PC-3 (cell line): ENCODE results near the gene ISYNA1. TPM values are rescaled to one million over a fixed set of nuclear protein-coding genes. Genes with fewer than 3 reads are reported as not detected.

Source experiments
- ATAC-seq: fragments of 200-7000 bp; cut with Tn5 transposase; 2 replicates; pipeline ENCODE4 v1.9.1; 2020; ENCODE audit warnings: mild to moderate bottlenecking, moderate library complexity
- BruUV-seq: library from RNA; stranded (reverse); fragments of 400-500 nt; replicated peaks from 2 replicates; lab custom pipeline; 2021; lab: Mats Ljungman, UMichigan
- CTCF ChIA-PET: fragments of 300-600 bp; sonication (Branson Sonifier 250); formaldehyde crosslinking; loops from one replicate; lab custom pipeline; 2022; ENCODE audit warnings: antibody characterized with exemption; lab: Charles Lee
- POLR2A ChIA-PET: fragments of 300-600 bp; sonication (Branson Sonifier 250); formaldehyde crosslinking; loops from one replicate; lab custom pipeline; 2022; ENCODE audit warnings: antibody characterized with exemption; ENCODE audit not compliant: unreplicated experiment; lab: Charles Lee
- DNase-seq: peaks from one replicate; pipeline ENCODE4 v3.0.0-alpha.2; 2015
- H2AFZ ChIP-seq: fragments of 300-600 bp; sonication (generic); 2 replicates; pipeline ENCODE4 v1.6.0; 2016; ENCODE audit warnings: antibody characterized with exemption, low read length
- H3F3A ChIP-seq: fragments of 300-600 bp; sonication (generic); one replicate; pipeline ENCODE4 v1.6.0; 2017; ENCODE audit warnings: antibody characterized with exemption, low read length, control low read depth, mild to moderate bottlenecking; ENCODE audit not compliant: unreplicated experiment
- H3K27ac ChIP-seq: fragments of 300-600 bp; sonication (generic); 2 replicates; pipeline ENCODE4 v1.5.1; 2016; ENCODE audit warnings: mild to moderate bottlenecking, low read length
- H3K27me3 ChIP-seq: fragments of 300-600 bp; sonication (generic); 2 replicates; pipeline ENCODE4 v1.6.1; 2016; ENCODE audit warnings: low read length, mixed read lengths
- H3K36me3 ChIP-seq: fragments of 300-600 bp; sonication (generic); 2 replicates; pipeline ENCODE4 v1.6.1; 2016; ENCODE audit warnings: low read depth, mixed run types, low read length, mixed read lengths
- H3K4me1 ChIP-seq: fragments of 300-600 bp; sonication (generic); 2 replicates; pipeline ENCODE4 v1.5.1; 2016; ENCODE audit warnings: low read length; ENCODE audit not compliant: insufficient read depth
- H3K4me2 ChIP-seq: fragments of 300-600 bp; sonication (generic); 2 replicates; pipeline ENCODE4 v1.6.0; 2016; ENCODE audit warnings: low read length
- H3K4me3 ChIP-seq: fragments of 300-600 bp; sonication (generic); 2 replicates; pipeline ENCODE4 v1.5.1; 2016; ENCODE audit warnings: mild to moderate bottlenecking, low read length, mixed read lengths
- H3K79me2 ChIP-seq: fragments of 300-600 bp; sonication (generic); 2 replicates; pipeline ENCODE4 v1.6.1; 2017; ENCODE audit warnings: low read length, mixed read lengths
- H3K9ac ChIP-seq: fragments of 300-600 bp; sonication (generic); 2 replicates; pipeline ENCODE4 v1.6.0; 2016; ENCODE audit warnings: mild to moderate bottlenecking, low read length
- H3K9me2 ChIP-seq: fragments of 300-600 bp; sonication (generic); replicated peaks from 2 replicates; pipeline ENCODE4 v1.6.1; 2016; ENCODE audit warnings: mixed run types, low read length, mixed read lengths
- H3K9me3 ChIP-seq: fragments of 300-600 bp; sonication (generic); 2 replicates; pipeline ENCODE4 v1.6.1; 2016; ENCODE audit warnings: low read length, mixed read lengths
- H4K20me1 ChIP-seq: fragments of 300-600 bp; sonication (generic); 2 replicates; pipeline ENCODE4 v1.6.1; 2016; ENCODE audit warnings: low read length, mixed read lengths
- CTCF ChIP-seq: fragments of 300-600 bp; sonication (generic); conservative IDR thresholded peaks from 2 replicates; pipeline ENCODE4 v1.5.1; 2017; ENCODE audit warnings: antibody characterized with exemption, low read depth, mild to moderate bottlenecking, low read length
- EZH2 ChIP-seq: fragments of 300-600 bp; sonication (generic); IDR thresholded peaks from one replicate; pipeline ENCODE4 v1.6.1; 2017; ENCODE audit warnings: antibody characterized with exemption, mild to moderate bottlenecking, low read length; ENCODE audit not compliant: unreplicated experiment
- EZH2phosphoT487 ChIP-seq: fragments of 300-600 bp; sonication (generic); IDR thresholded peaks from 2 replicates; pipeline ENCODE4 v1.6.1; 2018; ENCODE audit warnings: mild to moderate bottlenecking, antibody characterized with exemption, low read length, borderline replicate concordance
- intact Hi-C: fragments of 100-400 bp; cut with micrococcal nuclease; formaldehyde crosslinking; loops from 2 replicates; pipeline ENCODE4 v1.9.0; 2023
- total RNA-seq: library from RNA; depleted of rRNA; stranded (reverse); fragments of >200 nt; gene quantifications from 2 replicates; pipeline ENCODE4 v1.2.3, GENCODE V29; 2014

The ISYNA1 gene
- total RNA-seq, 1 experiment from 2014 or later: 19.4 TPM

- Histone ChIP-seq H3K79me2 (peaks cover 97% of the 10 kb centered on the region), H3K4me3 (no peak overlapping the region), H3K36me3 (no peaks in the 10 kb centered on the region), H3K4me2 (no peak overlapping the region), H4K20me1 (peaks cover 14% of the 10 kb centered on the region; the same call in 1 of the 2 replicates), H3K27me3 (no peaks in the 10 kb centered on the region), H3K27ac (no peak overlapping the region), H3K9me2 (no peaks in the 10 kb centered on the region), H3F3A (no peaks in the 10 kb centered on the region), H2AFZ (no peak overlapping the region), H3K9me3 (no peaks in the 10 kb centered on the region), H3K4me1 (peaks cover 17% of the 10 kb centered on the region), H3K9ac (no peak overlapping the region)
- ATAC-seq: no peak
- no peak for DNase-seq
- TF ChIP-seq CTCF (no peak), EZH2phosphoT487 (no peak), EZH2 (no peak)
- POLR2A ChIA-PET: no interaction called here
- no TSS peak for BruUV-seq
- CTCF ChIA-PET: no interaction called here
- intact Hi-C loops: no loop called here
These were observed 42.2 kb upstream of the ISYNA1 start for GRCh38 chr19:18480006-18480691.

- no peak overlapping the region for H3K4me3 ChIP-seq
- no peaks in the 10 kb centered on the region for H3F3A ChIP-seq
- peak overlapping the region; percentile 8; the same call in 1 of the 2 replicates for H3K27ac ChIP-seq
- intact Hi-C loops: no loop called here
- 0 out of 2 replicates have a peak overlapping the region, but pooled peaks have one; percentile 2 for H3K4me2 ChIP-seq
- no peaks in the 10 kb centered on the region for H3K36me3 ChIP-seq
- ATAC-seq (peak; percentile 82), DNase-seq (peak; percentile 84)
- H3K79me2 ChIP-seq: peaks cover 97% of the 10 kb centered on the region
- no peak overlapping the region for H3K9ac ChIP-seq
- H3K4me1 ChIP-seq: peaks cover 17% of the 10 kb centered on the region
- H3K9me3 ChIP-seq: no peaks in the 10 kb centered on the region
- no peaks in the 10 kb centered on the region for H3K9me2 ChIP-seq
- no TSS peak for BruUV-seq
- TF ChIP-seq CTCF: no peak
- TF ChIP-seq EZH2: no peak
- no peak for TF ChIP-seq EZH2phosphoT487
- no peak overlapping the region for H2AFZ ChIP-seq
- ChIA-PET CTCF (no interaction called here), POLR2A (no interaction called here)
- peaks cover 17% of the 10 kb centered on the region; the same call in 1 of the 2 replicates for H4K20me1 ChIP-seq
- no peaks in the 10 kb centered on the region for H3K27me3 ChIP-seq
These were observed 40.8 kb upstream of the ISYNA1 start for GRCh38 chr19:18478545-18479311.
